GM19468 (cell line): ENCODE measurements around the gene FNDC3A.
"Not testable (repeated sequence)": the region's sequence is repeated elsewhere in the genome, so short reads cannot be mapped to it uniquely, and the experiment has no call there.

Experiments used
- ATAC-seq: cut with Tn5 transposase; IDR thresholded peaks from one replicate; pipeline ENCODE4 v1.9.1; 2021; ENCODE audit warnings: mild to moderate bottlenecking, moderate library complexity, moderate number of reproducible peaks; ENCODE audit not compliant: unreplicated experiment; ENCODE audit errors: extremely low read depth

Gene FNDC3A

DNA sequence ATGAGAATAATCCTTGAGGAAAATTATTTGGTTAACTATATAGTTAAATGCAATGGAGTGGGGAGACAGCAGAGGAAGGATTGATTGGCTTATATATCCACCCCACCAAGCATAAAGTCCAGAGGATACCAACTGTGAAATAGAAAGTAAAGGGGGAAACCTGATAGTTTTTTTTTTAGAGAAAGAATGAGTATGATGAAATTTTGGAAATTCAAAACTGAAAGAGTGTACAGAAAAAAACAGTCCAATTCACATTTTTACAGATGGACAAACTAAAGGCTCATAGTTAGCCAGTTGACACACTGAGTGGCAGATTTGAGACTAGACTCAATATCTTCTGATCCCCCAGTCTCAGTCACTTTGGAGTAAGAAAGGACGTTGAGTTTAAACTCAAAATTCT is 51.1 kb downstream of the FNDC3A start:
- ATAC-seq = no peak

DNA sequence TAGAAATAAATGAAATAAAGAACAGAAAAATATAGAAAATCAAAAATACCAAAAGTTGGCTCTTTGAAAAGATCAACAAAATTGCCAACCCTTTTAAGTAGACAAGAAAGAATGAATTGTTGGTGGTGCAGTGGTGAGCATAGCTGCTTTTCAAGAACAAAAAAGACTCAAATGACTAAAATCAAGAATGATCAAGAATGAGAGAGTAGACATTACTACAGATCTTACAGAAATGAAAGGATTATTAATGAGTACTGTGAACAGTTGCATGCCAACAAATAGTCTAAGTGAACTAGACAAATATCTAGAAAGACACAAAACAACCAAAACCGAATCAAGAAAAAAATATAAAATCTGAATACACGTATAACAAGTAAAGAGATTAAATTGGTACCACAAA is 53.9 kb downstream of the FNDC3A start:
- ATAC-seq = no peak

DNA sequence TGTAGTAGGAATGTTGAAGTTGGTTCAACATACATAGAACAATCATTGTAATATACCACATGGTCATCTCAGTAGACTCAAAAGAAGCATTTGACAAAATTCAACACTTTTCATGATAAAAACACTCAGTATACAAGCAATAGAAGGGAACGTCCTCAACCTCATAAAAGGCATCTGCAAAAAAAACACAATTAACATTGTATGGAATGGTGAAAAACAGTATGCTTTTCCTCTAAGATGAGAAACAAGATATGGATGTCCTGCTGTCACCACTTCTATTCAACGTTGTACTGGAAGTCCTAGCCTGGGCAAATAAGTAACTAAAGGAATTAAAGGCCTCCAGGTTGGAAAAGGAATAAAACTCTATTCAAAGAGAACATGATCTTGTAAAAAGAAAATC is 54.5 kb downstream of the FNDC3A start:
- no peak for ATAC-seq

DNA sequence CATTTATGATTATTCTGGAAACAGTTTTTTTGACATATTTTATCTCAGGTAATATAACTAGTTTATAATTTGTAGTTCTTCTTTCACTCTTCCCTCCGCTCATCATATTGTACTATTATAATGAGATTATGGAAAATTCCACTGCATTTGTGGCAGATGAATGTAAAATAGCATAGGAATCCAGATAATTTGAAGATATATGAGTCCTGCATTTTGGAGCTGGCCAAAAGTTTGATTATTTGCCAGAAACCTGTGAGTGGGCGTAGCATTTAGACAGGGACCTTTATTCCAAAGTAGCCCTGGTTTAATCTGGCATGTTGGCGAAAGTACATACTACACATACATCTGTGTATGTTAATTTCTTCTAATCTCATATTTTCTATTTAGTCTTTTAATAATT is 65.2 kb downstream of the FNDC3A start:
- no peak for ATAC-seq

DNA sequence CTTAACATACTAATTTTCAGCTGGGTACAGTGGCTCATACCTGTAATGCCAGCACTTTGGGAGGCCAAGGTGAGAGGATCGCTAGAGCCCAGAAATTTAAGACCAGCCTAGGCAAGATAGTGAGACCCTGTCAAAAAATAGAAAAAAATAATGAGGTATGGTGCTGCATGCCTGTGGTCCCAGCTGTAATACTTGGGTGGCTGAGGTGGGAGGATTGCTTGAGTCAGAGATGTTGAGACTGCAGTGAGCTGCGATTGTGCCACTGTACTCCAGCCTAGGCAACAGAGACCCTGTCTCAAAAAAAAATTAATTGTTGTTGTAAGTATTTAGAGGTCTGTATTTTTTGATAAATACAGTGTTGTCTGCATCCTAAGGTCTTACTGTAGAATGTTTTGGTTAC is 66.8 kb downstream of the FNDC3A start:
- no peak for ATAC-seq

DNA sequence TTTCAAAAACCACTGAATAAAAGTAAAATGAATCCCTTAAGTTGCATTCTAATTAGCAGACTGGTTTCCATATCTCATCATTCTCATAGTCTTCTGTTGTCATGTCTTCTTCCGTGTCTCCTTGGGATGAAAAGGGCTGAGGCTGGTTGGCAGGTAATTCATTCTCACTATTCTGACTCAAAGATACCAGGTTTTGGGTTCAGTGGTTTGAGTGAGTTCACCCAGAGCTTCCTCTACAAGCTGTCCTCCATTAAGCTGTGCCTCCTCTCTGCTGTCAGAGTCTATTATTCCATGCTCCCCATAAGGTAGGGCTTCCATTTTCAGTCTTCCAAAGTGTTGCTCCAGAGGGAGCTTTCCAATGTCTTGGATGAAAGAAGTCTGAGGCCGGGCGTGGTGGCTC is 68.3 kb downstream of the FNDC3A start:
- ATAC-seq = no peak

DNA sequence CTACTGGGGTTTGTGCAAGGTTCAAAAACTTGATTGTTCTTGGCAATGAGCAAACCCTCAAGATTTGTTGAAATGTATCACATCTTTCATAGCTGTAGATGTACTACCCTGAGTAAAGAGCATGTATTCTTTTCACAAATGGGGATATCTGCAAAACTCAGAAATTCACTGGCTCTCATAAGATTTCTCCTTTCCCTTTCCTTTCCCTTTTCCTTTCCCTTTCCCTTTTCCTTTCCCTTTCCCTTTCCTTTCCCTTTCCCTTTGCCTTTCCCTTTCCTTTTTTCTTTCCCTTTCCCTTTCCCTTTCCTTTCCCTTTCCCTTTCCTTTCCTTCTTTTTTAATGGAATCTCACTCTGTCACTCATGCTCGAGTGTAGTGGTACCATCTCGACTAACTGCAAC is 69.1 kb downstream of the FNDC3A start:
- ATAC-seq = no peak

DNA sequence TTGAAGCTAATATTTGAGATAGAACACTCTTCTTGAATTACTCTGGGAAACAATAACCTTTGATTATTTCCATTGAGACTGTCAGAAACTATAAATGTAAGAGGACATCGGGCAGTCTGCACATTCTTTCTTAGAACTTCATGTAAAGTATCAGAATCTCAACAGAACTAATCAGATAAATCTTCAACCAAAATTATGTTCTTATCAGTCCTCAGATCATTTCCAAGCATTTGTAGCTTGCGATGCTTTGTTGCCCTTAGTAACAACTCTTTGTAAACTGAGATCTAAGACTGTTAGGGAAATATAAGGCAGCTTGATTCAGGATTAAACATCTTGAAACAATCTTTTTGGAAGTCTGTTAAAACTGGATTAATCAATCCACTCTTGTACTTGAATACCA is 70.3 kb downstream of the FNDC3A start:
- ATAC-seq = no peak

DNA sequence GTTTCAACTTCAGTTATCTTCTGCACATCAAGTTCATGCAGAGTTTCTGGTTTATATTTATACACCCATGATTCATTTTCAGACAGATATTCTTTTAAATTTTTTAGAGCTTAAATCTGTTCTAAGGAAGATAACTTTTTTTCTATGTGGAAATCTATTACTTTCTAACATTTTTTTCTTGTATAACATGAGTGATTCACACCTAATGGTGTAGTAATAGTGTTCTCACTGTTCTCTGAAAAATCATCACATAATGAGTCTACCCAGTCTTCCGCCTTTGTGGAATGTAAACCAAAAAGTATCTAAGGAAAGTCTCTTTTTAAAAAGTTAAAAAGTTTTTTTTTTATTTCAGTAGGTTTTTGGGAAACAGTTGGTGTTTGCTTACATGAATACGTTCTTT is 70.8 kb downstream of the FNDC3A start:
- ATAC-seq = no peak

DNA sequence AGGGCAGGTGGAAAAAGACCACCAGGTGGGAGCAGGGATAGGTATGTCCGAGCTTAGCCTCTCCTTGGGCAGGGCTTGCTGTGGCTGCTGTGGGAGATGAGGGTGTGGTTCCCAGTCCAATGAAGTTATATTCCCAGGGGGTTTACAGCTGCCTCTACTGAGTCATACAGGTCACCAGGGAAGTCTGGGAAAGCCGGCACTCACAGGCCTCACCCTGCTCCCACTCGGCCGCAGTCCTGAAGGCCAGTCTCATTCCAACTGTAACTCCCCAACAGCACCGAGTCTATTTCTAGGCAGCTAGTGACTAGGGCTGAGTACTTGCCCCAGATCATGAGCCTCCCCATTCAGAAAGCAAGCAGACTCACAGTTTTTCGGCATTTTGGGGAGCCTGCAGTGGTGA is 77.1 kb downstream of the FNDC3A start:
- no peak for ATAC-seq

DNA sequence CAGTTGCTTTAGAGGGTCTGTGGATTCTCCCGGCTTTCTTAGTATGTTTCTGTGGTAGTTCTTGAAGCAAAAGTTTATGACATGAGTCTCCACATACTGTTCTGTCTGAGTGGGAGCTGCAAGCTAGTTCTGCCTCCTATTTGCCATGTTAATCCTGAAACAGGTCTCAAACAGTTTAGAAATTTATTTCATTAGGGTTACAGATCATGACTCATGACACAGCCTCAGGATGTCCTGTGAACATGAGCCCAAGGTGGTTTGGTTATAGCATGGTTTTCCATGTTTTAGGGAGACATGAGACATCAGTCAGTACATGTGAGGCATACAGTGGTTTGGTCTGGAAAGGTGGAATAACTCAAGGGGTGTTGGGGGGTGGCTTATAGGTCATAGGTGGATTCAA is 77.5 kb downstream of the FNDC3A start:
- ATAC-seq = no peak

DNA sequence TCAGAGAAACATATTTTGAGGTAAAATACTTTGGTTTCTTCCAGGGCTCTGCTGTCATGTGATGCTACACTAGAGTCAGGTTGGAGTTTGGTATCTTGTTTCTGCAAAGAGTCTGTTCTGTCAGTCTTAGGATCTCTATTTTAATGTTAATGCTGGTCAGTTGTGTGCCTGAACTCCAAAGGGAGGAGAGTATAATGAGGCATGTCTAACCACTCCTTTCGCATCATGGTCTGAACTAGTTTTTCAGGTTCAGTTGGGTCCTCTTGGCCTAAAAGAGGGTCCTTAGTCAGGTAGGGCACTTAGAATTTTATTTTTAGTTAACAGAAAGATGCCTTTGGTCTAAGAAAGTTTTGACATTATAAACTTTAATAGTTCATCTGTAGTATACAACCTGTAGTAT is 78.2 kb downstream of the FNDC3A start:
- no peak for ATAC-seq

DNA sequence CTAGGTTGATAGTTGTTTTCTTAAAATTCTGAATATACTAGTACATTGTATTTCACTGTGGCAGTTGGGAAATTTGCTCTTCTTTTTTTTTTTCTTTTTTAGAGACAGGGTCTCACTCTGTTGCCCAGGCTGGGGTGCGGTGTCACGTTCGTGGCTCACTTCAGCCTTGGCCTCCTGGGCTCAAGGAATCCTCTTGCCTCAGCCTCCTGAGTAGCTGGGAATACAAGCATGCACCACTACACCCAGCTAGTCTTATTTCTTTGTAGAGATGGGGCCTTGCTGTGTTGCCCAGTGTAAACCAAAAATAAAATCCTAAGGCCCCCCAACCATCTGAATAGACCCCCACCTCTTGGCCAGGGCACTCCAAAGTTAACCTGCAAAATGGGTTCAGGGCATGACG is 79.3 kb downstream of the FNDC3A start:
- no peak for ATAC-seq

DNA sequence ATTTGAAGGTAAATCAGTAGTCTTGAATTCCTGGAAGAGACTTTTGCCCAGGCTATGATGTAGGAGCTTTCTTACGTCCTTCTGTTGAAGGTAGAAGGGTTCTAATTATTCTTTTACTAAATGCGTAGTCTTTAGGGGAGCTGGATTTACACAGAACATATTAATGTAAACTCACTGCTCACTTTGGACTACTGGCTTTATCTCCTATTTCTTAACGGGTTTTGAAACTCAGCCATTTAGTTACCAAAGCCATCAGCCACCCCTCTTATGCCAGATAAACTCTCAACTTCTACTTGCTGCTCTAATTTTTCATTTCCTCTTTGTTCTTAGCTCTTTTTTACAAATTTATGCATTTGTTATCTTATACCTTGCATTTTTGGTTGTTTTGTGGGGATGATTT is 81.5 kb downstream of the FNDC3A start:
- no peak for ATAC-seq

DNA sequence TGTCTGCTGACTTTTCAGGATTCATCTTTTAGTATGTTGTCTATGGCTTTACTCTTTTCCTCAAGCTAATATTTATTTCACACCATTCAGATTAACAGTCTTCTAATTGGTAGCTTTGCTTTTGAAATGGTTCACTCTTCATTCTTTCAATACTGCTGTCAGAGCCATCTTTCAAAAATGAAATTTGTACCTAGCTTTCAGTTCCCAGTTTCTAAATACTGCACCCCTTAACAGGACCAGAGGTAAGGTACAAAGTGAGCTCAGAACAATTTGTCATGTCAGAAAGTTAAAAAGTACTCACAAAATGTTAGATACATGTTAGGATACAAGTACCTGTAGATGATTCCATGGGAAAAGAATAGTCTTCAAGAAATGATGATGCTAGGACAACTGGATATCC is 83.0 kb downstream of the FNDC3A start:
- peak; percentile 51 for ATAC-seq

DNA sequence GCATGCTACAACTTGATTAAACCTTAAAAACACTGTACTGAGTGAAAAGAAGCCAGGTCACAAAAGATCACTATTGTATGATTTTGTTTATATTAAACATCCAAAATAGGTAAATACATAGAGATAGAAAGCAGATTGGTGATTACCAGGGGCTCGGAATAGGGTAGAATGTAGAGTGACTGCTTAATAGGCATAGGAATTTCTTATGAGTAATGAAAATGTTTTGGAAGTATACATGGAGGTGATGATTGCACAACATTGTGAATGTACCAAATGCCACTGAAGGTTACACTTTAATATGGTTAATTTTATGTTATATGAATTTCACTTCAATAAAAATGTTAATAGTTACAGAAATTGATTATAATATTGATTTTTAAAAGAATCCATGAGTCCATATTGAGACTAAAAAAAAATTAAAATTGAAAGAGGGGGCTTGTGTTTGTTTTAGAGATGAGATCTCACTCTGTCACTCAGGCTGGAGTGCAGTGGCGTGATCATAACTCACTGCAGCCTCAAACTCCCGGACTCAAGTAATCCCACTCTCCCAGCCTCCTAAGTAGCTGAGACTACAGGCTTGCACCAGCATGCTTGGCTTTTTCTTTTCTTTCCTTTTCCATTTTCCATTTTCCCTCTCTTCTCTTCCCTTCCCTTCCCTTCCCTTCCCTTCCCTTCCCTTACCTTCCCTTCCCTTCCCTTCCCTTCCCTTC is 85.1 kb downstream of the FNDC3A start:
- ATAC-seq = no peak

DNA sequence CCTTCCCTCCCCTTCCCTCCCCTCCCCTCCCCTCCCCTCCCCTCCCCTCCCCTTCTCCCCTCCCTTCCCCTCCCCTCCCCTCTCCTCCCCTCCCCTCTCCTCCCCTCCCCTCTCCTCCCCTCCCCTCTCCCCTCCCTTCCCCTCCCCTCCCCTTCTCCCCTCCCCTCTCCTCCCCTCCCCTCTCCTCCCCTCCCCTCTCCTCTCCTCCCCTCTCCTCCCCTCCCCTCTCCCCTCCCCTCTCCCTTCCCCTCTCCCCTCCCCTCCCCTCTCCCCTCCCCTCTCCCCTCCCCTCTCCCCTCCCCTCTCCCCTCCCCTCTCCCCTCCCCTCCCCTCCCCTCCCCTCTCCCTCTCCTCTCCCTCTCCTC is 85.7 kb downstream of the FNDC3A start:
- ATAC-seq = not testable (repeated sequence)

DNA sequence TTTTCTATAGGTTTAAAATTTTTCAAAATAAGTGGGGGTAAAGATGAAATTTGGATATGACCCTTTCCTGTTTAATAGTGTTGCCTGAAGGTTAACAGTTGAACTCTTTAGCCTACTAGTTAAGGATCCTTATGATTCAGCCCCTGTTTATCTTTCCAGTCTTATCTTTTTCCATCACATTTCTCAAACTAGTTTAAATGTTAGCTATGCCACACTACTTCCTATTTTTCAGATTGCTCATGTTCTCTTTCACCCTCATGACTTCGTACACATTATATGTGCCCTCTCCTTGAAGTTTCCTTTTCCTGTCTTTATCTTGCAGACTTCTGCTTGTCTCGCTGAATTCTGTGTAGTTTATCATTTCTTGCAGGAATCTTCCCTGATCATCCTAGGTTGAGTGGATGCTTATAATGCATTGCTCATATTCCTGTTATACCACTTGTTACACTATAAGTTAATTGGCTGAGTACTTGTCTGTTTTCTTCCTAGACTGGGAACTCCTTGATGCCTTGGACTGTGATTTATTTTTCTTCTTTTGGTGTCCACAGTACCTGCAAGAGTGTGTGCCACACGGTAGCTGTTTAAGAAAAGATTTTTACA is 86.7 kb downstream of the FNDC3A start:
- no peak for ATAC-seq

DNA sequence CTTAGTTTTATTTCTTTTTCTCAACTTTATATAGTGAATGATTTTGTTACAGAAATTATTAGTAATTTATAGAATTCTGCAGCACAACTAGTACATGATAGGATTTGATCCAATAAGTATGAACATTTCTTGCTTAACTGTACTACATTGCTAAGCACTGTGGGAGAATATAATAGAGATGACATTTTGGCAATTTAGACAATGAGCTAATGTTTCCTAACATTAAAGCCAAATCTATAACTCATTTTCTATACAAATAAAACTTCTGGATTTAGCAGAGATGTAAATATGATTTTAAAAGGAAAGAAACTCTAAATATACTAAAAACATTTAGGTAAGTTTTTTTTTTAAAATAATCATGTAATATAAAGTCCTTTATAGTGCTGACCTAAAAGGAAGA is 87.3 kb downstream of the FNDC3A start:
- ATAC-seq = no peak

DNA sequence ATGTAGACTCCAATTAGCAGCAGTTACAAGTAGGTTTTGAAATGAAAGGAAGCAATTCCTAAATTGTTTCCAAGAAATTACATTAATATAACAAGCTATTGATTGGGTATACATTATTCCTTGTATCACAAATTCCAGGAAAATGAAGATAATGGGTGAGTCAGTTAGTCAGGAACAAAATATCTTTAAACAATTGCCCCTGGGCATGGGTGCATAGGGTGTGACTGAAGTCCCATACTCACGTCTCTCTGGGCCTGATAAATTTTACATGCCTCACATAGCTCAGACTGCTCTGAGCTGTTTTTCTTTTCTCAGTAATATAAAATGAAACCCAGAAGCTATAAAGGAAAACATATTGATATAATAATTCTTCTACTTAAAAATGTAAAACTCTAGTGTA is 87.8 kb downstream of the FNDC3A start:
- ATAC-seq = no peak

DNA sequence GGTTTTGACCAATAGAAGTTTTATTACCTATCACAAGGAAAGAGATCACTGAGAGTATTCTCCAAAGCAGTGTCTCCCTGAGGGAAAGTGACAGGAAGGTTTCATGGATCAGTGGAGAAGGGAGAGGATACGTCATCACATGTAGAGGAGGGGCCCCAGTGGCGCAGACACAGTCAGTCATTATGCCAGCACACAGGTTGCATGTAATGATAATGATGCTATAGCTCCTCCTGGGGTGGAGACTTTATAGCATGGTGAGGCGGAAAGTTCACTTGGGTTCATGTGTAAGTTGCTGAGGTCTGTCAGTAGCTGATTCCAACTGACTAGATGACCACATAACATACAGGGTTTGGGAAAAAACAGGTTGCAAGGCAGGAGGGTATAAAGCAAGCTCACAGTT is 88.8 kb downstream of the FNDC3A start:
- ATAC-seq = no peak

DNA sequence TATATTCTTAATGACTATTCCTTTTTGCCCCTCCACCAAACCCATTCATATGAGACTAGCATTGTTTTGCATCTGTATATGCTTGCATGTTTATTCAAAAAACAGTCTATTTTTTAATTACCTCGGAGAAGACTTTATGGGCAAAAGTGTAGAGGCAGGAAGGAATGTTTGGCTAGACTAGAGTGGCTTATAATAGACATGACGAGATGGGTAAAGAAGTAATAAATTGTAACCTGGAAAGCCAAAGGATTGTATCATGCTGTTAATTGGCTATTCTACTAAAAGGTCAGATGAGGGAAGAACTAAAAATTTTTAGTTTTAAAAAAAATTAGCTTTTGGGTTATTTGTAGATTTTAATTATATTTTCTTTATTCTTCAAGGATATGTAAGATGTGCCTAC is 91.1 kb downstream of the FNDC3A start:
- no peak for ATAC-seq
